Neural cell (in vitro differentiated cells): ENCODE data around the gene NKAIN4. TPM values are rescaled to one million over a fixed set of nuclear protein-coding genes. Genes with fewer than 3 reads are reported as not detected.

Experiments used
- H2AFZ ChIP-seq: fragments of 200-600, 300-800 bp; sonication (generic), shearing (Covaris generic); 2 replicates; pipeline ENCODE4 v1.6.0; 2014; ENCODE audit warnings: low read depth, mild to moderate bottlenecking, antibody characterized with exemption, low read length, moderate library complexity
- H3F3A ChIP-seq: fragments of 200-600 bp; shearing (Covaris generic); 2 replicates; pipeline ENCODE4 v1.6.1; 2016; ENCODE audit warnings: mild to moderate bottlenecking, moderate library complexity, mixed read lengths, antibody characterized with exemption, low read length; ENCODE audit not compliant: insufficient read depth, poor library complexity, severe bottlenecking
- H3K27ac ChIP-seq: fragments of 200-600, 300-800 bp; sonication (generic), shearing (Covaris generic); 2 replicates; pipeline ENCODE4 v1.5.1; 2014; ENCODE audit warnings: mild to moderate bottlenecking, low read length, moderate library complexity
- H3K27me3 ChIP-seq: fragments of 300-800, 200-600 bp; sonication (generic), shearing (Covaris generic); 2 replicates; pipeline ENCODE4 v1.6.0; 2014; ENCODE audit warnings: mild to moderate bottlenecking, low read depth, low read length, moderate library complexity; ENCODE audit not compliant: insufficient read depth
- H3K36me3 ChIP-seq: fragments of 300-800, 200-600 bp; sonication (generic), shearing (Covaris generic); 2 replicates; pipeline ENCODE4 v1.5.1; 2014; ENCODE audit warnings: mild to moderate bottlenecking, antibody characterized with exemption, low read length, moderate library complexity; ENCODE audit not compliant: insufficient read depth
- H3K4me2 ChIP-seq: fragments of 300-800, 200-600 bp; sonication (generic), shearing (Covaris generic); 2 replicates; pipeline ENCODE4 v1.6.0; 2014; ENCODE audit warnings: mild to moderate bottlenecking, low read length
- H3K4me3 ChIP-seq: fragments of 300-800, 200-600 bp; sonication (generic), shearing (Covaris generic); 2 replicates; pipeline ENCODE4 v1.5.1; 2014; ENCODE audit warnings: mild to moderate bottlenecking, low read length, moderate library complexity
- H3K79me2 ChIP-seq: fragments of 200-600 bp; shearing (Covaris generic); replicated peaks from 2 replicates; pipeline ENCODE4 v1.6.0; 2014; ENCODE audit warnings: mild to moderate bottlenecking, low read length, moderate library complexity; ENCODE audit not compliant: insufficient read depth
- H3K9ac ChIP-seq: fragments of 300-800, 200-600 bp; sonication (generic), shearing (Covaris generic); 2 replicates; pipeline ENCODE4 v1.6.1; 2016; ENCODE audit warnings: mild to moderate bottlenecking, low read length, mixed read lengths
- H3K9me2 ChIP-seq: fragments of 200-600 bp; shearing (Covaris generic); 2 replicates; pipeline ENCODE4 v1.6.1; 2016; ENCODE audit warnings: mild to moderate bottlenecking, low read length, mixed read lengths; ENCODE audit not compliant: insufficient read depth
- H3K9me3 ChIP-seq: fragments of 200-600, 300-800 bp; sonication (generic), shearing (Covaris generic); 2 replicates; pipeline ENCODE4 v1.6.1; 2016; ENCODE audit warnings: mild to moderate bottlenecking, mixed run types, low read length, moderate library complexity, mixed read lengths
- H4K20me1 ChIP-seq: fragments of 200-600 bp; shearing (Covaris generic); 2 replicates; pipeline ENCODE4 v1.6.1; 2016; ENCODE audit warnings: mild to moderate bottlenecking, mixed run types; ENCODE audit not compliant: insufficient read depth
- EP300 ChIP-seq: fragments of 450-650 bp; conservative IDR thresholded peaks from 2 replicates; pipeline ENCODE4 v1.6.1; 2014; ENCODE audit warnings: antibody characterized with exemption, mild to moderate bottlenecking, moderate library complexity; ENCODE audit not compliant: poor library complexity, severe bottlenecking
- EZH2 ChIP-seq: fragments of 200-600, 300-800 bp; shearing (Covaris generic), sonication (generic); IDR thresholded peaks from 2 replicates; pipeline ENCODE4 v1.6.1; 2014; ENCODE audit warnings: antibody characterized with exemption, low read length, borderline replicate concordance, mild to moderate bottlenecking; ENCODE audit not compliant: insufficient read depth, poor library complexity, severe bottlenecking
- MXI1 ChIP-seq: fragments of 450-650 bp; conservative IDR thresholded peaks from 2 replicates; pipeline ENCODE4 v1.6.1; 2014; ENCODE audit warnings: antibody characterized with exemption, mild to moderate bottlenecking; ENCODE audit not compliant: poor library complexity, severe bottlenecking
- POLR2AphosphoS5 ChIP-seq: IDR thresholded peaks from 2 replicates; pipeline ENCODE4 v1.6.1; 2012
- RAD21 ChIP-seq: fragments of 450-650 bp; conservative IDR thresholded peaks from 2 replicates; pipeline ENCODE4 v1.6.1; 2014; ENCODE audit warnings: antibody characterized with exemption, mild to moderate bottlenecking, moderate library complexity
- SMC3 ChIP-seq: fragments of 450-650 bp; conservative IDR thresholded peaks from 2 replicates; pipeline ENCODE4 v1.6.1; 2014; ENCODE audit warnings: antibody characterized with exemption, mild to moderate bottlenecking, moderate library complexity; ENCODE audit not compliant: poor library complexity
- TAF1 ChIP-seq: IDR thresholded peaks from 2 replicates; pipeline ENCODE4 v1.6.1; 2012; ENCODE audit warnings: low read depth
- polyA plus RNA-seq: library from polyadenylated mRNA; depleted of rRNA; stranded (reverse); fragments of >200 nt; gene quantifications from 2 replicates; pipeline ENCODE4 v1.2.3, GENCODE V29; 2014
- TF ChIP-seq, protein P1 (sequence below): fragments of 450-650 bp; IDR thresholded peaks from 2 replicates; pipeline ENCODE4 v1.5.1; 2014; ENCODE audit warnings: antibody characterized with exemption, mild to moderate bottlenecking, moderate library complexity; ENCODE audit not compliant: poor library complexity, severe bottlenecking
- TF ChIP-seq, protein P2 (sequence below): IDR thresholded peaks from 2 replicates; pipeline ENCODE4 v1.6.1; 2012; ENCODE audit warnings: borderline replicate concordance

NKAIN4 gene
- polyA plus RNA-seq, 1 donor from 2014 or later, result 11.2 TPM

DNA sequence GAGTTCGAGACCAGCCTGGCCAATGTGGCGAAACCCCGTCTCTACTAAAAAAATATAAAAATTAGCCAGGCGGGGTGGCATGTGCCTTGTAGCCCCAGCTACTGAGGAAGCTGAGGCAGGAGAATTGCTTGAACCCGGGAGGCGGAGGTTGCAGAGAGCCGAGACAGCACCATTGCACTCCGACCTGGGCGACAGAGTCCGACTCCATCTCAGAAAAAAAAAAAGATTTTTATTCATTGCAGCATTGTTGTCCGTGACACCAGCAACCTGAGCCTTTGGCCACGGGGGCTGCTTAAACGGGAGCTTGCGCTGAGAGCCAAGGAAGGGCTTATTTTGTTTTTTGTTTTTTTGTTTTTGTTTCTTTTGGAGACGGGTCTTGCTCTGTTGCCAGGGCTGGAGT, 25.7 kb upstream of the NKAIN4 start:
- H3K36me3 ChIP-seq, result no peaks in the 10 kb centered on the region
- no peak overlapping the region for H3K4me3 ChIP-seq
- no peaks in the 10 kb centered on the region for H3K9me3 ChIP-seq
- no peak overlapping the region for H3K4me2 ChIP-seq
- H2AFZ ChIP-seq, result no peak overlapping the region
- H3K79me2 ChIP-seq, result peaks cover 4% of the 10 kb centered on the region
- no peak overlapping the region for H3K27ac ChIP-seq
- no peaks in the 10 kb centered on the region for H3F3A ChIP-seq
- H3K9ac ChIP-seq, result no peak overlapping the region
- no peaks in the 10 kb centered on the region for H3K9me2 ChIP-seq
- no peaks in the 10 kb centered on the region for H3K27me3 ChIP-seq
- H4K20me1 ChIP-seq, result no peaks in the 10 kb centered on the region
- TF ChIP-seq, protein P1, sequence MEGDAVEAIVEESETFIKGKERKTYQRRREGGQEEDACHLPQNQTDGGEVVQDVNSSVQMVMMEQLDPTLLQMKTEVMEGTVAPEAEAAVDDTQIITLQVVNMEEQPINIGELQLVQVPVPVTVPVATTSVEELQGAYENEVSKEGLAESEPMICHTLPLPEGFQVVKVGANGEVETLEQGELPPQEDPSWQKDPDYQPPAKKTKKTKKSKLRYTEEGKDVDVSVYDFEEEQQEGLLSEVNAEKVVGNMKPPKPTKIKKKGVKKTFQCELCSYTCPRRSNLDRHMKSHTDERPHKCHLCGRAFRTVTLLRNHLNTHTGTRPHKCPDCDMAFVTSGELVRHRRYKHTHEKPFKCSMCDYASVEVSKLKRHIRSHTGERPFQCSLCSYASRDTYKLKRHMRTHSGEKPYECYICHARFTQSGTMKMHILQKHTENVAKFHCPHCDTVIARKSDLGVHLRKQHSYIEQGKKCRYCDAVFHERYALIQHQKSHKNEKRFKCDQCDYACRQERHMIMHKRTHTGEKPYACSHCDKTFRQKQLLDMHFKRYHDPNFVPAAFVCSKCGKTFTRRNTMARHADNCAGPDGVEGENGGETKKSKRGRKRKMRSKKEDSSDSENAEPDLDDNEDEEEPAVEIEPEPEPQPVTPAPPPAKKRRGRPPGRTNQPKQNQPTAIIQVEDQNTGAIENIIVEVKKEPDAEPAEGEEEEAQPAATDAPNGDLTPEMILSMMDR, result no peak
- TF ChIP-seq SMC3 (no peak), EP300 (no peak), TAF1 (no peak)
- TF ChIP-seq, protein P2, sequence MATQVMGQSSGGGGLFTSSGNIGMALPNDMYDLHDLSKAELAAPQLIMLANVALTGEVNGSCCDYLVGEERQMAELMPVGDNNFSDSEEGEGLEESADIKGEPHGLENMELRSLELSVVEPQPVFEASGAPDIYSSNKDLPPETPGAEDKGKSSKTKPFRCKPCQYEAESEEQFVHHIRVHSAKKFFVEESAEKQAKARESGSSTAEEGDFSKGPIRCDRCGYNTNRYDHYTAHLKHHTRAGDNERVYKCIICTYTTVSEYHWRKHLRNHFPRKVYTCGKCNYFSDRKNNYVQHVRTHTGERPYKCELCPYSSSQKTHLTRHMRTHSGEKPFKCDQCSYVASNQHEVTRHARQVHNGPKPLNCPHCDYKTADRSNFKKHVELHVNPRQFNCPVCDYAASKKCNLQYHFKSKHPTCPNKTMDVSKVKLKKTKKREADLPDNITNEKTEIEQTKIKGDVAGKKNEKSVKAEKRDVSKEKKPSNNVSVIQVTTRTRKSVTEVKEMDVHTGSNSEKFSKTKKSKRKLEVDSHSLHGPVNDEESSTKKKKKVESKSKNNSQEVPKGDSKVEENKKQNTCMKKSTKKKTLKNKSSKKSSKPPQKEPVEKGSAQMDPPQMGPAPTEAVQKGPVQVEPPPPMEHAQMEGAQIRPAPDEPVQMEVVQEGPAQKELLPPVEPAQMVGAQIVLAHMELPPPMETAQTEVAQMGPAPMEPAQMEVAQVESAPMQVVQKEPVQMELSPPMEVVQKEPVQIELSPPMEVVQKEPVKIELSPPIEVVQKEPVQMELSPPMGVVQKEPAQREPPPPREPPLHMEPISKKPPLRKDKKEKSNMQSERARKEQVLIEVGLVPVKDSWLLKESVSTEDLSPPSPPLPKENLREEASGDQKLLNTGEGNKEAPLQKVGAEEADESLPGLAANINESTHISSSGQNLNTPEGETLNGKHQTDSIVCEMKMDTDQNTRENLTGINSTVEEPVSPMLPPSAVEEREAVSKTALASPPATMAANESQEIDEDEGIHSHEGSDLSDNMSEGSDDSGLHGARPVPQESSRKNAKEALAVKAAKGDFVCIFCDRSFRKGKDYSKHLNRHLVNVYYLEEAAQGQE, result no peak

DNA sequence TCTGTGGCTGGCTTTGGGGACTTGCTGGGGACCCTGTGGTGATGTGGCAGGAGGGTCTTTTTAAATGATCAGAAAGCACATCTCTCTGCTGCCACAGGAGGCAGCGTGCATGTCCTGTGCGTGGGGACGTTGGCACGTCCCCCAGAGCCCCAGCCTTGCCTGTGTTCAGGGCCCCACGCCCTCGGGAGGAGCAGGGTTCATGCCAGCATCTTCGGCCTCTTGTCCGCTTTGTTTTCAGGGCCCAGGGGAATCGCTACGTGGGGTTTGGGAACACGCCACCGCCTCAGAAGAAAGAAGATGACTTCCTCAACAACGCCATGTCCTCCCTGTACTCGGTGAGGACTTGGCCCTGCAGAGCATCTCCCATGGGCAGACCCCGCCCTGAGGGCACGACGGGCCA, 24.4 kb upstream of the NKAIN4 start:
- Histone ChIP-seq H3K36me3 (no peaks in the 10 kb centered on the region), H3K79me2 (peaks cover 14% of the 10 kb centered on the region), H3K9ac (no peak overlapping the region), H3K9me2 (no peaks in the 10 kb centered on the region), H3K9me3 (no peaks in the 10 kb centered on the region), H3K4me3 (no peak overlapping the region), H4K20me1 (no peaks in the 10 kb centered on the region), H3K27me3 (no peaks in the 10 kb centered on the region), H3F3A (no peaks in the 10 kb centered on the region), H2AFZ (no peak overlapping the region), H3K4me2 (no peak overlapping the region), H3K27ac (no peak overlapping the region)
- TF ChIP-seq POLR2AphosphoS5 (no peak), TAF1 (no peak), SMC3 (no peak), RAD21 (no peak), MXI1 (no peak), EP300 (no peak), EZH2 (no peak)
- TF ChIP-seq, protein P1, result no peak
- TF ChIP-seq, protein P2, result no peak
